Left renal cortex interstitium (tissue), 4 donors: ENCODE data around the gene GPT2. TPM values are rescaled to one million over a fixed set of nuclear protein-coding genes. Genes with fewer than 3 reads are reported as not detected.
A peak's percentile ranks its signal among the peaks of the same experiment; 100 is the strongest.

ENCODE experiments used
- DNase-seq, 4 donors: peaks; one replicate each; pipeline ENCODE4 v3.0.0-alpha.2; 2013; ENCODE audit warnings: low read depth in 4 of 4, low spot score in 2 of 4, missing footprints in 1 of 4
- polyA plus RNA-seq, 4 donors: library from polyadenylated mRNA; unstranded; fragments of 120-200 nt; gene quantifications; one replicate each; pipeline ENCODE4 v1.2.1, GENCODE V29; 2013; ENCODE audit not compliant: insufficient read length in 4 of 4

The GPT2 gene
- 10 to 100 TPM; 23.4 to 36.9 (median 28.8) TPM for polyA plus RNA-seq

- peak in 3 of 4 donors; percentile 72 to 89 (median 81) for DNase-seq
These were observed at the start of gene GPT2 for GRCh38 chr16:46883690-46884512. Gene GPT2 (plus strand): TSS chr16:46884362. CDS start chr16:46884716, 354 bp downstream.

- DNase-seq = no peak
These were observed 47.3 kb upstream of the GPT2 start for GRCh38 chr16:46836534-46837530.

- DNase-seq = no peak
These were observed 44.1 kb upstream of the GPT2 start for GRCh38 chr16:46839986-46840443.

GRCh38 chr16:46842192-46842895 lies 41.8 kb upstream of the GPT2 start:
- DNase-seq = no peak

GRCh38 chr16:46843898-46844642 lies 40.1 kb upstream of the GPT2 start:
- DNase-seq = no peak

- no peak for DNase-seq
These were observed 39.4 kb upstream of the GPT2 start for GRCh38 chr16:46844771-46845170.

- DNase-seq = no peak
These were observed 38.2 kb upstream of the GPT2 start for GRCh38 chr16:46845952-46846351.

GRCh38 chr16:46848768-46849764 lies 35.1 kb upstream of the GPT2 start:
- no peak for DNase-seq

GRCh38 chr16:46850619-46851555 lies 33.3 kb upstream of the GPT2 start:
- DNase-seq = no peak

GRCh38 chr16:46852130-46852529 lies 32.0 kb upstream of the GPT2 start:
- DNase-seq = no peak

GRCh38 chr16:46853713-46854443 lies 30.3 kb upstream of the GPT2 start:
- DNase-seq = peak in 3 of 4 donors; percentile 42 to 67 (median 59)

GRCh38 chr16:46854846-46855245 lies 29.3 kb upstream of the GPT2 start:
- no peak for DNase-seq

GRCh38 chr16:46855389-46855788 lies 28.8 kb upstream of the GPT2 start:
- no peak for DNase-seq

GRCh38 chr16:46857368-46857945 lies 26.7 kb upstream of the GPT2 start:
- peak in 3 of 4 donors; percentile 31 to 59 (median 39) for DNase-seq

- DNase-seq = no peak
These were observed 26.0 kb upstream of the GPT2 start for GRCh38 chr16:46858151-46858550.

GRCh38 chr16:46859719-46860152 lies 24.4 kb upstream of the GPT2 start:
- DNase-seq = no peak
